Stimulated activated effector memory CD8-positive, alpha-beta T cell treated with anti-CD3 and anti-CD28 coated beads, Interleukin-12 subunit alpha, Interleukin-12 subunit beta, amount 100 ng/mL, for 72 hours (primary cell): ENCODE measurements around the gene NPFF.
"Not testable (repeated sequence)": the region's sequence is repeated elsewhere in the genome, so short reads cannot be mapped to it uniquely, and the experiment has no call there.

Experiments
- ATAC-seq: fragments of 150-1000 bp; cut with Tn5 transposase; 2 replicates; pipeline ENCODE4 v1.10.0; 2021
- DNase-seq, 2 donors: peaks; one replicate each; pipeline ENCODE4 v3.0.0; 2021 to 2022; ENCODE audit warnings: low spot score in 2 of 2
- H3K27ac Mint-ChIP-seq: one replicate; pipeline ENCODE4 v1.8.0; 2022; ENCODE audit warnings: mild to moderate bottlenecking, mixed read lengths
- H3K36me3 Mint-ChIP-seq: one replicate; pipeline ENCODE4 v1.8.0; 2022; ENCODE audit warnings: mild to moderate bottlenecking, mixed read lengths
- H3K4me1 Mint-ChIP-seq: one replicate; pipeline ENCODE4 v1.8.0; 2022; ENCODE audit warnings: mixed read lengths
- H3K4me3 Mint-ChIP-seq: one replicate; pipeline ENCODE4 v1.8.0; 2022; ENCODE audit warnings: mild to moderate bottlenecking, mixed read lengths
- H3K9me3 Mint-ChIP-seq: one replicate; pipeline ENCODE4 v1.8.0; 2022; ENCODE audit warnings: mixed read lengths

The NPFF gene

DNA sequence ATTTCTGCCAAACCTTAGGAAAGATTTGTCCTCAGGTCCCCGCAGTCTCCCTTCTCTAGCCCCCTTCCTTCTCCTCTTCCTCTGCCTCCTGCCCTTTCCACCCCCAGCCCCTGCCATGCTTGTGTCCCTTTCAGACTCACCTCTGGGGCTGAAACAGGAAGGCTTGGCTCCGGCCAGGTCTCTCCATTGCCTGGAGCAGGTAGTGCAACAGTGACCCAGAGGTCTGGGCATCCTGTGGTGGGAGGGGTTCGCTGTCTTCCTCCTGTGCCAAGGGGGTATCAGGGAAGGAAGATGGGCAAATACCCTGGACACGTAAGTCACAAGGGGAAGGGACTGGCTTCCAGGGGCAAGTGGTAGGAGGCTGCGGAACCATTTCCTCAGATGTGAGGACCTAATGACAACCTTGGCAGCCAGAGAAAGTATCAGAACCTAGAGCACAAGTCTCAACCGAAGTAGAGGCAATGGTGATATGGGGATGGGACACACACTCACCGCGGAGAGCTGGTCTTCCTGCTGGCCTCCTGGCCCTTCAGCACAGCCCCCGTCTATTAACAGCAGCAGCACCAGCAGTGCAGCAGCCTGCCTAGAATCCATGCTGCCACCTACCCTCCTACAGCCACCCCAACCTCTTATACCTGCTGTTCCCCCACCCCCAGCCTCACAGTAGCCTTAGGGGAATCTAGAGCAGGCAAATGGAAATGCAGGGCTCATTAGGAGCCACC is at the start of gene NPFF:
Gene NPFF (minus strand): TSS at position 604 of the 722 bp plus-strand sequence. CDS start 10 bp downstream, at position 594.
- Mint-ChIP-seq H3K9me3 (no peaks in the 10 kb centered on the region), H3K4me3 (no peak within 1 kb of the TSS), H3K4me1 (peaks cover 28% of the 10 kb centered on the region), H3K36me3 (peaks cover 37% of the 10 kb centered on the region), H3K27ac (peak within 1 kb of the TSS; percentile 67)
- no peak for ATAC-seq
- no peak for DNase-seq

GRCh38 chr12:53552361-53553327 is 45.4 kb upstream of the NPFF start:
- ATAC-seq (no peak), DNase-seq (no peak)
- no peaks in the 10 kb centered on the region for H3K4me1 Mint-ChIP-seq
- H3K27ac Mint-ChIP-seq = no peak overlapping the region
- no peaks in the 10 kb centered on the region for H3K9me3 Mint-ChIP-seq
- H3K4me3 Mint-ChIP-seq = no peak overlapping the region
- peaks cover 62% of the 10 kb centered on the region for H3K36me3 Mint-ChIP-seq

GRCh38 chr12:53551889-53552291 is 44.6 kb upstream of the NPFF start:
- H3K9me3 Mint-ChIP-seq = no peaks in the 10 kb centered on the region
- ATAC-seq = no peak
- H3K4me3 Mint-ChIP-seq = no peak overlapping the region
- H3K27ac Mint-ChIP-seq = no peak overlapping the region
- H3K4me1 Mint-ChIP-seq = no peaks in the 10 kb centered on the region
- no peak for DNase-seq
- H3K36me3 Mint-ChIP-seq = peaks cover 70% of the 10 kb centered on the region

DNA sequence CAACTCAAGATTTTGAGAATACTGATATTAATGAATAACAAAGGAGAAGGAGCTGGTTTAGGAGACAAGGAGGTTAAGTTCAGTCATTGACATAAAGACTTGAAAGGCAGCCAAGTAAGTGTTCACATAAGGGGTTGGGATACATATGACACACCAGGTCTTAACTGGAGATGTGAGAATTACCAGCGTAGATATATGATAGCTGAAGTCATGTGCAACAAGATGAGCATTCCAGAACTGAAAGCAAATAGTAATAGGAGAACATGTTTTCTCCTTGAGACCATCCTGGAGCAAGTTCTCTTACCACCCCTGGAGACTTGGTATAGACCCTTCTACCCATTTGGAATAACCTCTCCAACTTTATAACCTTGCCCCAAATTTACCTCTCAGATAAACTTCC is 43.3 kb upstream of the NPFF start:
- ATAC-seq = no peak
- H3K9me3 Mint-ChIP-seq = no peaks in the 10 kb centered on the region
- H3K4me3 Mint-ChIP-seq = no peak overlapping the region
- no peak overlapping the region for H3K27ac Mint-ChIP-seq
- no peak for DNase-seq
- H3K36me3 Mint-ChIP-seq = peaks cover 74% of the 10 kb centered on the region
- no peaks in the 10 kb centered on the region for H3K4me1 Mint-ChIP-seq

DNA sequence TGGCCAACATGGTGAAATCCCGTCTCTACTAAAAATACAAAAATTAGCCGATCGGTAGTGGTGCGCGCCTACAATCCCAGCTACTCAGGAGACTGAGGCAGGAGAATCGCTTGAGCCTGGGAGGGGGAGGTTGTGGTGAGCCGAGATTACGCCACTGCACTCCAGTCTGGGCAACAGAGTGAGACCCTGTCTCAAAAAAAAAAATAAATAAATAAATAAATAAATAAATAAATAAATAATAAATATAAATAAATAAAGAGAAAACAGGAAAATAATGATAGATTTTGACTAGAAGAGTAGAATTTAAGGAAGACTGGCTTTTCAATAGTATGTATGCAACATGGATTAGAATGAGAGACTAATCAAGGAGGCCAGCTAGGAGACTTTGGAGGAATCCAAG is 42.8 kb upstream of the NPFF start:
- not testable (repeated sequence) for H3K9me3 Mint-ChIP-seq, ATAC-seq, DNase-seq, H3K4me3 Mint-ChIP-seq, H3K27ac Mint-ChIP-seq, H3K4me1 Mint-ChIP-seq
- H3K36me3 Mint-ChIP-seq = peaks cover 78% of the 10 kb centered on the region

DNA sequence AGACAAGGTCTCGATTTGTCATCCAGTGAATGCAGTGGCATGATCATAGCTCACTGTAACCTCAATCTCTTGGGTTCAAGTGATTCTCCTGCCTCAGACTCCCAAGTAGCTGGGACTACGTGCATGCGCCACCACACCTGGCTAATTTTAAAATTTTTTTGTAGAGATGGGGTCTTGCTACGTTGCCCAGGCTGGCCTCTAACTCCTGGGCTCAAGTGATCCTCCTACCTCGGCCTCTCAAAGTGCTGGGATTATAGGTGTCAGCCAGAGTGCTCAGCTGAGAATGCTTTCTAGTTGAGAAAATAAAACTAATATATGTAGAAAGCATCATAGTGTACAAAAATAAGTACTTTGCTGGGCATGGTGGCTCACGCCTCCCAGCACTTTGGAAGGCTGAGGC is 41.1 kb upstream of the NPFF start:
- H3K27ac Mint-ChIP-seq, H3K4me1 Mint-ChIP-seq, DNase-seq, H3K9me3 Mint-ChIP-seq, ATAC-seq, H3K4me3 Mint-ChIP-seq: not testable (repeated sequence)
- peaks cover 82% of the 10 kb centered on the region for H3K36me3 Mint-ChIP-seq

GRCh38 chr12:53543539-53543938 is 36.3 kb upstream of the NPFF start:
- no peak overlapping the region for H3K4me3 Mint-ChIP-seq
- H3K36me3 Mint-ChIP-seq = peaks cover 90% of the 10 kb centered on the region
- ATAC-seq (peak; percentile 98), DNase-seq (peak; percentile 10 to 62)
- H3K9me3 Mint-ChIP-seq = no peaks in the 10 kb centered on the region
- H3K4me1 Mint-ChIP-seq = peaks cover 5% of the 10 kb centered on the region
- peak overlapping the region; percentile 7 for H3K27ac Mint-ChIP-seq

GRCh38 chr12:53539526-53539925 is 32.2 kb upstream of the NPFF start:
- H3K27ac Mint-ChIP-seq = peak overlapping the region; percentile 32
- ATAC-seq (no peak), DNase-seq (no peak)
- H3K36me3 Mint-ChIP-seq = peaks cover 98% of the 10 kb centered on the region
- H3K4me3 Mint-ChIP-seq = no peak overlapping the region
- H3K9me3 Mint-ChIP-seq = no peaks in the 10 kb centered on the region
- H3K4me1 Mint-ChIP-seq = peaks cover 5% of the 10 kb centered on the region

DNA sequence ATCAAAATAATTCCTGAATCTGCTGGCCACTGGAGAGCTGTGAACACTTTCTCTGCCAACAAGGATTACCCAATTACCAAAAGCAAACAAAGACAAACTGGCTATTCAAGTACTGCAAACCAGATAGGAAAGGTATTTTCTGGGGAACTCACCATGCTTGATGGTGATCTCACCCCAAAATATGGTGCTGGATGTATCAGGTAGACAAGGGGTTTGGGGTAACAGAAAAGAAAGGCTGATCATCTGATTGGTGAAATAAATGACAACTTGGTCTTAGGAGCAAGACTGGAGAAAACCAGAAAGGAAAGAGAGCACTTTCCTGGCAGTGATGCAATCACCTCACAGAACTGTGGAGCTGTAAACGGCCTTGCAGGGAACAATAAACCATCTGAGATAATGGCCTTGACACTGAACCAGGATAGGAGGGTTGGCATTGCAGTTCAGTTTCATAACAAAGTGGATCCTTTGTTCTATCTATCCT is 31.0 kb upstream of the NPFF start:
- H3K9me3 Mint-ChIP-seq = no peaks in the 10 kb centered on the region
- H3K4me1 Mint-ChIP-seq = no peaks in the 10 kb centered on the region
- H3K27ac Mint-ChIP-seq = no peak overlapping the region
- H3K4me3 Mint-ChIP-seq = no peak overlapping the region
- no peak for DNase-seq
- ATAC-seq = no peak
- H3K36me3 Mint-ChIP-seq = peaks cover 98% of the 10 kb centered on the region

GRCh38 chr12:53536962-53537361 is 29.7 kb upstream of the NPFF start:
- no peaks in the 10 kb centered on the region for H3K9me3 Mint-ChIP-seq
- DNase-seq = no peak
- no peaks in the 10 kb centered on the region for H3K4me1 Mint-ChIP-seq
- no peak overlapping the region for H3K27ac Mint-ChIP-seq
- no peak for ATAC-seq
- H3K4me3 Mint-ChIP-seq = no peak overlapping the region
- peaks cover 98% of the 10 kb centered on the region for H3K36me3 Mint-ChIP-seq

DNA sequence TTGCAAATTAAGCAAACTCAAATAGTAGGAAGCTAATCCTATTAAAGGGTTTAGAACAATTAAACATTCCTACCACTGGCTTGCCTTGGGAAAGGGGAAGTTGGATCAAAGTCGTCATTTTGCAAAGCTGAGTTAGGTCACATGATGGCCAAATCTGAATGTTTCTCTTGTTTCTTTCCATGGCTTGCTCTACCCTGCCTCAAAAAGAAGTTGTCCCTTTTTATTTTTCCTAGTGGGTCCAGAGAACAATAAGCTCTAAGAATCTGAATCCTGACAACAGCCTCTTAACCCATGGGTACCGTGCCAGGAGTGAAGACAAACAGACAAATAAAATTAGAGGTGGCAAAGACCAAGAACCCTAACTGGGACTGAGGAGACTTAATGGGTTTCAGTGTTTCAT is 26.2 kb upstream of the NPFF start:
- peaks cover 98% of the 10 kb centered on the region for H3K36me3 Mint-ChIP-seq
- DNase-seq = no peak
- no peak overlapping the region for H3K27ac Mint-ChIP-seq
- no peak overlapping the region for H3K4me3 Mint-ChIP-seq
- no peaks in the 10 kb centered on the region for H3K4me1 Mint-ChIP-seq
- H3K9me3 Mint-ChIP-seq = no peaks in the 10 kb centered on the region
- no peak for ATAC-seq

DNA sequence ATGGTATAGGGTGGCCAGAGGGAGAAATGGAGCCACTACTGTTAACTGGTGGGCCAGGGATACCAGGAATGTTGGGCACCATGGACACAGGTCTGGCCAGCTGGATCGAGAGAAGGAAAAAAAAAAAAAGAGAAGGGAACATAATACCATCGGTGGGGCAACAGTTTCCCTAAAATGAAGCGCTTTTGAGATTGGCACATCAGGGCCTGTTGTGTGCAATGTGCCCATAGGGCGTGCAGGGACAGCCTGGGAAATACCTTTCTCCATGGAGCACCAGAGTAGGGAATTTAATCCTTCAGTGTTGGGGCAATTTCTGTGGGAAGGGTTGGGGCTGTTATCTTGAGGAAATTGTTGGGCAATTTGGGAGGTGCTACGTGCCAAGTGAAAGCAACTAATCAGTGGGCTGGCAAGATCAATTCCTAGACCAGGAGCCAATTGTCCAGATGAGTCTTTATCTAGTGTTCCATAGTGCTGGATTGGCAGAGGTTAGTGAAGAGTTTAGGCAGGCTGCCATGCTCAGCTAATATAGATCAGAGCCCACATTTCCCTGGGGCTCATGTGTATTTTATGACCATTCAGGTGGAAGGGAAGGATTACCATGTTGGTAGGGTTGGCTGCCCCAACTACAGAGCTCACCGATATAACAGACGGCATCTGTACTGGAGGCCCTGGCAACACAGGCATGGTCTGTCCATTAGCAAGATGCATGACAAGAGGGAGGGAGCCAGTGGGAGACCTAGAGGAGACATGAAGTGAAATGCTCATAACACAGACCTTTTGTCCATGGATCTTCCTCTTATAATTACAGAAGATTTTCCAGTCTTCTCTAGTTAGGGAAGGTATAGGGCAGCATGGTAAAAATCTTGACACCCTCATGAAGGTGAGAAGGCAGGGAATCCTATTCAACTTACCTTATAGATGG is 25.5 kb upstream of the NPFF start:
- Mint-ChIP-seq H3K4me1 (no peaks in the 10 kb centered on the region), H3K36me3 (peaks cover 100% of the 10 kb centered on the region), H3K4me3 (no peak overlapping the region), H3K27ac (peak overlapping the region; percentile 15), H3K9me3 (no peaks in the 10 kb centered on the region)
- ATAC-seq = no peak
- no peak for DNase-seq

GRCh38 chr12:53532021-53532420 is 24.7 kb upstream of the NPFF start:
- Mint-ChIP-seq H3K4me1 (no peaks in the 10 kb centered on the region), H3K9me3 (no peaks in the 10 kb centered on the region), H3K27ac (peak overlapping the region; percentile 15), H3K4me3 (no peak overlapping the region), H3K36me3 (peaks cover 98% of the 10 kb centered on the region)
- DNase-seq (no peak), ATAC-seq (no peak)

- ATAC-seq (no peak), DNase-seq (no peak)
- H3K9me3 Mint-ChIP-seq = no peaks in the 10 kb centered on the region
- no peak overlapping the region for H3K27ac Mint-ChIP-seq
- H3K4me1 Mint-ChIP-seq = no peaks in the 10 kb centered on the region
- peaks cover 96% of the 10 kb centered on the region for H3K36me3 Mint-ChIP-seq
- H3K4me3 Mint-ChIP-seq = no peak overlapping the region
Measured at GRCh38 chr12:53530920-53531319, 23.6 kb upstream of the NPFF start.

DNA sequence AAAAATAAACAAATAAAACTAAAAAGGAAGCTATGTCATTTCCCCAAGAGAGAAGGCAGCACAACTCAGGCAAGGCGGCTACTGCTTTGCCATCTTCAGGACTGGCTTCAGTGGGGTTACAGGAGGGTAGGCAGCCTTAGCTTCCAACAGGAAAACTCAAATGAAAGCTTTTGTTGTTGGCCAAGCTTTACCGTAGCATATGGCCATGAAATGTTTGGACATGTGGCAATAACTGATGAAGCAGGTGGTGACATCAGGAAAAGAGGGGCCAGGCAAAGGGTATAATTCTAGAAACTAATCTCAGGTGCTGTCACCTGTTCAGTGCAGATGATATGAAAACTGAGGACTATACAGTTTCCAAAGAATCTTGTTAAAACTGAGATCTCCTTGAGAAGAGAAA is 22.8 kb upstream of the NPFF start:
- H3K4me3 Mint-ChIP-seq = no peak overlapping the region
- no peak overlapping the region for H3K27ac Mint-ChIP-seq
- no peaks in the 10 kb centered on the region for H3K4me1 Mint-ChIP-seq
- ATAC-seq = no peak
- H3K9me3 Mint-ChIP-seq = no peaks in the 10 kb centered on the region
- H3K36me3 Mint-ChIP-seq = peaks cover 96% of the 10 kb centered on the region
- no peak for DNase-seq
